Activated CD8-positive, alpha-beta T cell treated with anti-CD3 and anti-CD28 coated beads, Interleukin-2, amount 10 ng/mL, durations not matched to agents 7 days and 5 days (primary cell): ENCODE results near the gene FILIP1. TPM values are rescaled to one million over a fixed set of nuclear protein-coding genes. Genes with fewer than 3 reads are reported as not detected.

ENCODE experiments used
- ATAC-seq: fragments of 150-1000 bp; cut with Tn5 transposase; one replicate; pipeline ENCODE4 v1.10.0; 2021; ENCODE audit warnings: moderate library complexity
- CTCF ChIA-PET: fragments of 350-600 bp; sonication (Branson Sonifier 250); formaldehyde crosslinking; loops from one replicate; lab custom pipeline; 2021; ENCODE audit warnings: antibody characterized with exemption; lab: Charles Lee
- POLR2A ChIA-PET: fragments of 350-600 bp; sonication (Branson Sonifier 250); formaldehyde crosslinking; loops from one replicate; lab custom pipeline; 2021; ENCODE audit warnings: antibody characterized with exemption; lab: Charles Lee
- DNase-seq: peaks from one replicate; pipeline ENCODE4 v3.0.0-alpha.2; 2020
- H3K27ac Mint-ChIP-seq: one replicate; pipeline ENCODE4 v1.8.0; 2021; ENCODE audit warnings: mild to moderate bottlenecking, mixed read lengths
- H3K27me3 Mint-ChIP-seq: one replicate; pipeline ENCODE4 v1.8.0; 2021; ENCODE audit warnings: low read depth, mixed read lengths
- H3K36me3 Mint-ChIP-seq: one replicate; pipeline ENCODE4 v1.8.0; 2021; ENCODE audit warnings: low read depth, mixed read lengths
- H3K4me1 Mint-ChIP-seq: one replicate; pipeline ENCODE4 v1.8.0; 2021; ENCODE audit warnings: low read depth, mixed read lengths
- H3K4me3 Mint-ChIP-seq: one replicate; pipeline ENCODE4 v1.8.0; 2021; ENCODE audit warnings: mild to moderate bottlenecking, mixed read lengths
- H3K9me3 Mint-ChIP-seq: one replicate; pipeline ENCODE4 v1.8.0; 2022; ENCODE audit warnings: mixed read lengths; ENCODE audit not compliant: insufficient read depth
- total RNA-seq, 2 experiments: library from RNA; stranded (reverse); gene quantifications; one replicate each; pipeline ENCODE4 v1.2.3, GENCODE V29; 2021

The FILIP1 gene
- total RNA-seq, 2 experiments from 2014 or later = not detected

DNA sequence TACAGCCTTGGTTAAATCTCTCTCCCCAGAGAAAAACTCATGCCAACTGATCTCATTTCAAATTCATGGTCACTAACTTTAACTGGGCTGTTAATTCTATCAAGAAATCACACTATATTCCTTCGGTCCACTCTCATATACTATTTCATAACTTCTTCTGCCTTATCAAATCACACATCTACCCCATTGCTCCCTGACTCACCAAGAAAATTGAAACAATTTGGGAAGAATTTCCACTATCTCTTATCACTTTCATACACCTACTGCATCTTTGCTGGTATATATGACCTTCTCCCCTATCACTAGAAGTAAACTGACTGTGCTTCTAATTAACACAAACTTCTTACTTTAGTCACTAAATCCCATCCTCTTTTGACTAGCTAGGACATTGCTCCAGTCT is 102.3 kb downstream of the FILIP1 start:
- ATAC-seq (no peak), DNase-seq (no peak)
- Mint-ChIP-seq H3K27ac (no peak overlapping the region), H3K36me3 (no peaks in the 10 kb centered on the region), H3K4me3 (no peak overlapping the region), H3K4me1 (no peaks in the 10 kb centered on the region), H3K9me3 (no peaks in the 10 kb centered on the region), H3K27me3 (peaks cover 2% of the 10 kb centered on the region)
- CTCF ChIA-PET = no interaction called here
- POLR2A ChIA-PET = no interaction called here

- H3K27me3 Mint-ChIP-seq = peaks cover 14% of the 10 kb centered on the region
- no peak overlapping the region for H3K27ac Mint-ChIP-seq
- ChIA-PET POLR2A (no interaction called here), CTCF (no interaction called here)
- no peaks in the 10 kb centered on the region for H3K4me1 Mint-ChIP-seq
- ATAC-seq (no peak), DNase-seq (no peak)
- no peaks in the 10 kb centered on the region for H3K36me3 Mint-ChIP-seq
- H3K9me3 Mint-ChIP-seq = no peaks in the 10 kb centered on the region
- H3K4me3 Mint-ChIP-seq = no peak overlapping the region
Observed at GRCh38 chr6:75386050-75386770, 107.4 kb downstream of the FILIP1 start.

- Mint-ChIP-seq H3K4me1 (no peaks in the 10 kb centered on the region), H3K27me3 (peaks cover 19% of the 10 kb centered on the region), H3K4me3 (no peak overlapping the region), H3K9me3 (no peaks in the 10 kb centered on the region), H3K27ac (no peak overlapping the region), H3K36me3 (no peaks in the 10 kb centered on the region)
- DNase-seq = no peak
- no peak for ATAC-seq
- CTCF ChIA-PET = no interaction called here
- POLR2A ChIA-PET = no interaction called here
Observed at GRCh38 chr6:75384116-75384515, 109.5 kb downstream of the FILIP1 start.

DNA sequence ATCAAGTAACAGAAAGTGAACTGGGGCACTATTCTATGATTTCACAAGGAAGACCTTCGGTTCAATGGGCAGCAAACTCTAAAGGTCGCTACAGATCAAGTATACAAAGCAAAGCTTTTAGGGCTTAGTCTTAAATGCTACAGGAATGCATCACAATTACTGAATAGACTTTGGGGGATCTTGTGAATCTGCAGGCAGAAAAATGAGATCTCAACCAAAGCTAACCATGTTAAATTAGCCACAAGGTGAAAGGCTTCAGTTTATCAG is 111.0 kb downstream of the FILIP1 start:
- no peaks in the 10 kb centered on the region for H3K9me3 Mint-ChIP-seq
- H3K27me3 Mint-ChIP-seq = peaks cover 20% of the 10 kb centered on the region
- ChIA-PET POLR2A (no interaction called here), CTCF (no interaction called here)
- no peaks in the 10 kb centered on the region for H3K36me3 Mint-ChIP-seq
- DNase-seq (no peak), ATAC-seq (no peak)
- H3K4me1 Mint-ChIP-seq = no peaks in the 10 kb centered on the region
- H3K27ac Mint-ChIP-seq = no peak overlapping the region
- no peak overlapping the region for H3K4me3 Mint-ChIP-seq

DNA sequence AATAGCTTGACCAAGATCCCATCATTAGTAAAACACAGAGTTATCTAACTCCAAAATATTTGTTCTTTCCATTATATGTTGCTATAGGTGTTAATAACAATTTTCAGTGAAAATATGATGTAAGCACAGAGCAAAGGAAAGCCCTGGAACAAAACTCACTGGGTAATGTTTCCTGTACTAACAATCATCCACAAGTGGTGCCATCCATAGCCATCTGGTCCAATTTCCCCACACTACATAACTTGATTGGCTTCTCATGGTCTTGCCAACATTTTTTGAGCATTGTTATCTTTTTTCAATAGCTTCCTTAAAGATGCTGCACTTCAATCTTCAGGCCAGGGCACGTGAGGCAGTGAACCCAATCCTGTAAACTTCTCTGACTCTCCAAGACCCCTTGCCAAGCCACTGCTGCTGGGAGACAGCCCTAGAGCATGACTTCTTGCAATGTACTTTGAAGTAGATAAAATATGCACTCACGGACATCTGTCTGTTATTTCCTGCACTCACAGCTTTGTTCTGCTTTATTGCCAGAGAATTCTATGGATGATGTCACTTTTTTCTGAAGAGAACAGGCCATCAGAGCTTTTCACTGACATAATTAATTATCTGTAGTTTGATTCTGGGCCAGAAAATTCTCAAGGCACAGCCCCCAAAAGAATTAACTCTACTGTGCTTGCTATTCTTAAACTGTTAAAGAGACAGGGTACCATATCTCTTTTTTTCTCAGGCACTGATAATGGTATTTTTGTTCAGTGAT is 111.5 kb downstream of the FILIP1 start:
- Mint-ChIP-seq H3K36me3 (no peaks in the 10 kb centered on the region), H3K4me3 (no peak overlapping the region), H3K9me3 (no peaks in the 10 kb centered on the region), H3K4me1 (no peaks in the 10 kb centered on the region), H3K27me3 (peaks cover 24% of the 10 kb centered on the region), H3K27ac (no peak overlapping the region)
- ChIA-PET POLR2A (no interaction called here), CTCF (no interaction called here)
- ATAC-seq (no peak), DNase-seq (no peak)

- POLR2A ChIA-PET = no interaction called here
- Mint-ChIP-seq H3K36me3 (no peaks in the 10 kb centered on the region), H3K27me3 (peaks cover 28% of the 10 kb centered on the region), H3K4me1 (no peaks in the 10 kb centered on the region), H3K9me3 (no peaks in the 10 kb centered on the region), H3K4me3 (no peak overlapping the region), H3K27ac (no peak overlapping the region)
- DNase-seq (no peak), ATAC-seq (no peak)
- CTCF ChIA-PET = no interaction called here
Observed at GRCh38 chr6:75379536-75379935, 114.1 kb downstream of the FILIP1 start.

DNA sequence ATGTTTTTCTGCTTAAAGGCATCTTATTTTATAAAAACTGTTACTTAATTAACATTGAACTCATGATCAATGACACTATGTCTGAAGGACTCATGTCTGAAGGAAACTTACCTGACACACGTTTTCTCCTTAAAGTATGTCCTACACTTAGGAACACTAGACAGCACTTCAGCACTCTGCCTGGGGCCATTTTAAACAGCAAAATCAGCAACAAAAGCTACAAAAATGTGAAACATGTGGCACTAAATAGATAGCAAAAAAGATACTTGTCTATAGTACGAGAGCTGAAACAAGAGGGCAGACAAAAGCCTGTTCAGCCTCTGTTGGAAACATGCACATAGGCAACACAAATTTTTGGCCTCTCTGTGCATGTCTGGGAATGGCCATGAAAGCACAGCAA is 115.5 kb downstream of the FILIP1 start:
- H3K27me3 Mint-ChIP-seq = peaks cover 25% of the 10 kb centered on the region
- ATAC-seq = no peak
- H3K4me1 Mint-ChIP-seq = no peaks in the 10 kb centered on the region
- H3K36me3 Mint-ChIP-seq = no peaks in the 10 kb centered on the region
- ChIA-PET POLR2A (no interaction called here), CTCF (no interaction called here)
- H3K27ac Mint-ChIP-seq = no peak overlapping the region
- DNase-seq = no peak
- H3K4me3 Mint-ChIP-seq = no peak overlapping the region
- no peaks in the 10 kb centered on the region for H3K9me3 Mint-ChIP-seq

GRCh38 chr6:75377386-75377785 is 116.2 kb downstream of the FILIP1 start:
- DNase-seq = no peak
- no peaks in the 10 kb centered on the region for H3K36me3 Mint-ChIP-seq
- CTCF ChIA-PET = no interaction called here
- H3K9me3 Mint-ChIP-seq = no peaks in the 10 kb centered on the region
- POLR2A ChIA-PET = no interaction called here
- no peak for ATAC-seq
- peaks cover 23% of the 10 kb centered on the region for H3K27me3 Mint-ChIP-seq
- no peaks in the 10 kb centered on the region for H3K4me1 Mint-ChIP-seq
- no peak overlapping the region for H3K27ac Mint-ChIP-seq
- H3K4me3 Mint-ChIP-seq = no peak overlapping the region

- Mint-ChIP-seq H3K4me3 (no peak overlapping the region), H3K27ac (no peak overlapping the region), H3K36me3 (no peaks in the 10 kb centered on the region), H3K4me1 (no peaks in the 10 kb centered on the region), H3K9me3 (no peaks in the 10 kb centered on the region), H3K27me3 (peaks cover 19% of the 10 kb centered on the region)
- no peak for DNase-seq
- CTCF ChIA-PET = no interaction called here
- ATAC-seq = no peak
- POLR2A ChIA-PET = no interaction called here
Observed at GRCh38 chr6:75376347-75377024, 117.1 kb downstream of the FILIP1 start.

DNA sequence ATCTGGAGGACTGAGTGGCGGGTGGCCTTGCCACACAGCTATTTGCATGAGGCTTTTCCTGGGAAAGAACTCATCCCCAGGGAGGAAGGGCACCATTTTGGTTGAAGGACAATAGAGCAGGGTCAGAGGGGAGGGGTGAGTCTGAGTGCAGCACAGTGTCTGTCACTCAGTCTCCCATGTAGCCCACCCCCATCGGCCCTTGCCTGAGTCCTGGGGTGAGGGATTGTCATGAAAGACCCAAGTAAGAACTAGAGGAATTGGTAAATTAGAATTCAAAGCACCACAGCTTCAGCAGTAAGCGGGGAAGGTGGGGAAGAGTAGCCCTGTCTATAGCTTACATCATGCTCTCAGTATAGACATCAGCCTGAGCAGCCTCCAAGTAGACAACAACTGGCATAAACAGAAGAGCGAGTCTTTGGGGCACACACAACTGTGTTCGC is 118.6 kb downstream of the FILIP1 start:
- Mint-ChIP-seq H3K4me1 (no peaks in the 10 kb centered on the region), H3K4me3 (no peak overlapping the region), H3K36me3 (no peaks in the 10 kb centered on the region), H3K27ac (no peak overlapping the region), H3K27me3 (peaks cover 17% of the 10 kb centered on the region), H3K9me3 (no peaks in the 10 kb centered on the region)
- ATAC-seq = no peak
- ChIA-PET CTCF (no interaction called here), POLR2A (no interaction called here)
- DNase-seq = no peak

DNA sequence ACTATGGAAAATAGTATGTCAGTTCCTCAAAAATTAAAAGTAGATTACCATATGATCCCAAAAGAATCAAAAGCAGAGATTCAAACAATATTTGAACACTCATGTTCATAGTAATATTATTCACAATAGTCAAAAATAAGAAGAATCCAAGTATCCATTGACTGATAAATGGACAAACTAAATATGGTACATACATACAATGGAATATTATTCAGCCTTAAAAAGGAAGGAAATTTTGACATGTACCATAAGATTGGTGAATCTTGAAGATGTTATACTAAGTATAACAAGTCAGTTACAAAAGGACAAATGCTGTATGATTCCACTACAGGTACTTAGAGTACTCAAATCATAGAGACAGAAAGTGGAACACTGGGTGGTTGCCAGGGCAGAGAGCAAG is 120.7 kb downstream of the FILIP1 start:
- CTCF ChIA-PET = no interaction called here
- no peak overlapping the region for H3K27ac Mint-ChIP-seq

DNA sequence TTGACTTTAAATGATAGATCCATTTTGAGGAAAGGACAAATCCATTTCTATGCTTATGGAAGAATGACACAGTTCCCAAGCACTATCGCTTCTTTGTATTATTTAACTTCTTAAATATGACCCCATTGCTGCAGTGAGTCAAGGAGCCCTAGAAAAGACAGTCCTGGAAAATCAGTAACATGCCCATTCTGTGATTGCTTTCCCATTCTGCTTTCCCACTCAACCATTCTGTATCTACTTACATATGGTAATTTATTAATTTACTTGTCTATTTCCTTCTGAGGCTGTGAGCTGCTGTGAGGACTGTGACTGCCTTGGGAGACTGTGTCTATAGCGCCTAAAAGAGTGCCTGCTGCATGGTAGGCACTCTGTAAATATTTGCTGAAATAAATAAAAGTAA is 123.6 kb downstream of the FILIP1 start:
- DNase-seq = no peak
- H3K27ac Mint-ChIP-seq = no peak overlapping the region
- no peaks in the 10 kb centered on the region for H3K36me3 Mint-ChIP-seq
- H3K4me1 Mint-ChIP-seq = no peaks in the 10 kb centered on the region
- no peak overlapping the region for H3K4me3 Mint-ChIP-seq
- H3K9me3 Mint-ChIP-seq = no peaks in the 10 kb centered on the region
- CTCF ChIA-PET = interaction anchor here (0.9 kb wide), 1 partner anchor 159 kb away, joined by 6 read pairs; no protein-coding TSS in a partner anchor
- no peak for ATAC-seq
- POLR2A ChIA-PET = no interaction called here
- H3K27me3 Mint-ChIP-seq = peaks cover 7% of the 10 kb centered on the region

More for the DNA sequence above, 120.7 kb downstream of the FILIP1 start:
- peaks cover 15% of the 10 kb centered on the region for H3K27me3 Mint-ChIP-seq
- ATAC-seq (no peak), DNase-seq (no peak)
- no peaks in the 10 kb centered on the region for H3K4me1 Mint-ChIP-seq
- POLR2A ChIA-PET = no interaction called here
- H3K9me3 Mint-ChIP-seq = no peaks in the 10 kb centered on the region
- H3K4me3 Mint-ChIP-seq = no peak overlapping the region
- no peaks in the 10 kb centered on the region for H3K36me3 Mint-ChIP-seq
